Occipital lobe (tissue), 2 donors: ENCODE measurements around the gene NRN1. TPM values are rescaled to one million over a fixed set of nuclear protein-coding genes. Genes with fewer than 3 reads are reported as not detected.
"Not testable (repeated sequence)": the region's sequence is repeated elsewhere in the genome, so short reads cannot be mapped to it uniquely, and the experiment has no call there.

Source experiments
- DNase-seq: peaks from one replicate; lab custom pipeline; 2025; lab: John Stamatoyannopoulos, UW
- total RNA-seq: library from RNA; depleted of rRNA; stranded (reverse); fragments of >200 nt; gene quantifications from one replicate; pipeline ENCODE4 v1.2.3, GENCODE V29; 2014

The NRN1 gene
- total RNA-seq, 1 donor from 2014 or later, result 17.9 TPM

GRCh38 chr6:5984150-5985089 is 22.3 kb downstream of the NRN1 start:
- no peak for DNase-seq

GRCh38 chr6:5981126-5982026 is 25.3 kb downstream of the NRN1 start:
- no peak for DNase-seq

- no peak for DNase-seq
Measured at GRCh38 chr6:5979650-5980420, 26.9 kb downstream of the NRN1 start.

GRCh38 chr6:5976811-5977210 is 29.9 kb downstream of the NRN1 start:
- DNase-seq, result no peak

GRCh38 chr6:5968817-5969734 is 37.6 kb downstream of the NRN1 start:
- DNase-seq, result no peak

GRCh38 chr6:5968036-5968435 is 38.7 kb downstream of the NRN1 start:
- not testable (repeated sequence) for DNase-seq

- DNase-seq, result no peak
Measured at GRCh38 chr6:5967594-5967993, 39.1 kb downstream of the NRN1 start.

GRCh38 chr6:5962794-5963193 is 43.9 kb downstream of the NRN1 start:
- DNase-seq, result no peak

- no peak for DNase-seq
Measured at GRCh38 chr6:5961836-5962235, 44.9 kb downstream of the NRN1 start.

- DNase-seq, result no peak
Measured at GRCh38 chr6:5960456-5960855, 46.3 kb downstream of the NRN1 start.

GRCh38 chr6:5958921-5959320 is 47.8 kb downstream of the NRN1 start:
- no peak for DNase-seq

- DNase-seq, result no peak
Measured at GRCh38 chr6:5956939-5957338, 49.8 kb downstream of the NRN1 start.

GRCh38 chr6:5950361-5950785 is 56.4 kb downstream of the NRN1 start:
- DNase-seq, result no peak
